Liver (tissue), 3 donors: ENCODE results near the gene AMY2B.
"Not testable (repeated sequence)": the region's sequence is repeated elsewhere in the genome, so short reads cannot be mapped to it uniquely, and the experiment has no call there.

Source experiments
- EGR1 ChIP-seq, 2 donors: IDR thresholded peaks; 2 replicates each; pipeline ENCODE4 v1.6.1; 2016 to 2018; ENCODE audit warnings: antibody characterized with exemption in 2 of 2, low read depth in 2 of 2
- FOXA2 ChIP-seq: IDR thresholded peaks from 2 replicates; pipeline ENCODE4 v1.6.1; 2016; ENCODE audit warnings: antibody characterized with exemption
- REST ChIP-seq: IDR thresholded peaks from 2 replicates; pipeline ENCODE4 v1.6.1; 2016; ENCODE audit warnings: antibody characterized with exemption, mild to moderate bottlenecking
- TF ChIP-seq, protein P1 (sequence below): fragments of 150-350 bp; IDR thresholded peaks from 2 replicates; pipeline ENCODE4 v1.5.1; 2017; ENCODE audit warnings: improper control_type of control experiment, low read depth, low read length; ENCODE audit not compliant: missing input control
- TF ChIP-seq, protein P2 (sequence below): IDR thresholded peaks from 2 replicates; pipeline ENCODE4 v1.6.1; 2016; ENCODE audit warnings: antibody characterized with exemption
- donor health status: healthy.
- donor health status: healthy.

GRCh38 chr1:103561124-103561523, 10.3 kb upstream of the AMY2B start:
- TF ChIP-seq, protein P1, sequence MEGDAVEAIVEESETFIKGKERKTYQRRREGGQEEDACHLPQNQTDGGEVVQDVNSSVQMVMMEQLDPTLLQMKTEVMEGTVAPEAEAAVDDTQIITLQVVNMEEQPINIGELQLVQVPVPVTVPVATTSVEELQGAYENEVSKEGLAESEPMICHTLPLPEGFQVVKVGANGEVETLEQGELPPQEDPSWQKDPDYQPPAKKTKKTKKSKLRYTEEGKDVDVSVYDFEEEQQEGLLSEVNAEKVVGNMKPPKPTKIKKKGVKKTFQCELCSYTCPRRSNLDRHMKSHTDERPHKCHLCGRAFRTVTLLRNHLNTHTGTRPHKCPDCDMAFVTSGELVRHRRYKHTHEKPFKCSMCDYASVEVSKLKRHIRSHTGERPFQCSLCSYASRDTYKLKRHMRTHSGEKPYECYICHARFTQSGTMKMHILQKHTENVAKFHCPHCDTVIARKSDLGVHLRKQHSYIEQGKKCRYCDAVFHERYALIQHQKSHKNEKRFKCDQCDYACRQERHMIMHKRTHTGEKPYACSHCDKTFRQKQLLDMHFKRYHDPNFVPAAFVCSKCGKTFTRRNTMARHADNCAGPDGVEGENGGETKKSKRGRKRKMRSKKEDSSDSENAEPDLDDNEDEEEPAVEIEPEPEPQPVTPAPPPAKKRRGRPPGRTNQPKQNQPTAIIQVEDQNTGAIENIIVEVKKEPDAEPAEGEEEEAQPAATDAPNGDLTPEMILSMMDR: not testable (repeated sequence)
- TF ChIP-seq FOXA2; REST; EGR1 (IDR thresholded peaks at IDR 0.05; ENCODE audit: low read depth in 2 of 2): not testable (repeated sequence)
- TF ChIP-seq, protein P2, sequence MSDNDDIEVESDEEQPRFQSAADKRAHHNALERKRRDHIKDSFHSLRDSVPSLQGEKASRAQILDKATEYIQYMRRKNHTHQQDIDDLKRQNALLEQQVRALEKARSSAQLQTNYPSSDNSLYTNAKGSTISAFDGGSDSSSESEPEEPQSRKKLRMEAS: not testable (repeated sequence)
